Measurements from ENCODE around the gene SMAD3.

SMAD3 gene

DNA sequence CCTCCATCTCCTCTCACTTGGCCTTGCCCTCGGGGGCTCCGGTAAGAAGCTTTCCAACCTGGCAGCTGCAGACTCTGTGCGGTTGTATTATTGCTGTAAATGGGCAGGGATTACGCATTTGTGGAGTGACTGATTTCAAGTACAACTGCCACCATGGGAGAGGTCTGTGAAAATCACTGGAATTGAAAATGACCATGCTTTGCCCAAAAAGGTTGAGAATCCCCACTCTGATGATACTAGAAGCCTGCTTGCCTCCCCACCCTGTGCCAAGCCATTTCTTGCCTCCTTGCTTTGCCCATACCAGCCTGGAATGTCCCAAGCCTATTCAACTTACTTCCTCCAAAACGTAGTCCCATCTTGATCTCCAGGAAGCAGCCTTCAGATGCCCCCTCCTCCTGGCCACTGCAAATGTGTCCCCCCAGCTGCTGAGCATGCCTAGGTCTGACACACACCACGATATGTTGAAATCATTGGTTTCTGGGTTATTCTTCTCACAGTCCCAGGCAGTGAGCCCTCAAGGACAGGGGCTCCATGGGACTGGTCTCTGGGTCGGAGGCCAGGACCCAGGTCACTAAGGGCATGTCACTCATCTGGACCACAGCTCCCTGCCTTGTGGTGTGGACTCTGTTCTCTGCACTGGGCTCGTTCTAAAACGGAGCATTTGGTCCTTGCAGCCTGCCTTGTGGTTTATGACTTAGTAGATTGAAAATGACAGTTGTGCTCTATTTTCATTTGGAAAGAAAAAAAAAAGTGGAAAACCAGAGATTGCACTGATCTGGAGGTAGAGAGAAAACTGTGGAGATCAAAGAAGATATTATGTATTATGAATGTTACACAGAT lies 42.9 kb downstream of the SMAD3 start:
- H3K9ac ChIP-seq (ENCODE audit: low read depth, low read length) = no peak overlapping the region
- H3K4me1 ChIP-seq (ENCODE audit: control insufficient read depth, insufficient read depth, low read length) = peaks cover 12% of the 10 kb centered on the region
- H3K36me3 ChIP-seq (ENCODE audit: control insufficient read depth, insufficient read depth, low read length) = no peaks in the 10 kb centered on the region
- no peak overlapping the region for H3K4me3 ChIP-seq (ENCODE audit: low read depth, low read length)
- no peaks in the 10 kb centered on the region for H3K27me3 ChIP-seq (ENCODE audit: control insufficient read depth, insufficient read depth, low read length)
- peaks cover 8% of the 10 kb centered on the region for H3K9me3 ChIP-seq (ENCODE audit: control insufficient read depth, insufficient read depth, low read length)
- no peak overlapping the region for H3K27ac ChIP-seq (ENCODE audit: low read depth, low read length)

DNA sequence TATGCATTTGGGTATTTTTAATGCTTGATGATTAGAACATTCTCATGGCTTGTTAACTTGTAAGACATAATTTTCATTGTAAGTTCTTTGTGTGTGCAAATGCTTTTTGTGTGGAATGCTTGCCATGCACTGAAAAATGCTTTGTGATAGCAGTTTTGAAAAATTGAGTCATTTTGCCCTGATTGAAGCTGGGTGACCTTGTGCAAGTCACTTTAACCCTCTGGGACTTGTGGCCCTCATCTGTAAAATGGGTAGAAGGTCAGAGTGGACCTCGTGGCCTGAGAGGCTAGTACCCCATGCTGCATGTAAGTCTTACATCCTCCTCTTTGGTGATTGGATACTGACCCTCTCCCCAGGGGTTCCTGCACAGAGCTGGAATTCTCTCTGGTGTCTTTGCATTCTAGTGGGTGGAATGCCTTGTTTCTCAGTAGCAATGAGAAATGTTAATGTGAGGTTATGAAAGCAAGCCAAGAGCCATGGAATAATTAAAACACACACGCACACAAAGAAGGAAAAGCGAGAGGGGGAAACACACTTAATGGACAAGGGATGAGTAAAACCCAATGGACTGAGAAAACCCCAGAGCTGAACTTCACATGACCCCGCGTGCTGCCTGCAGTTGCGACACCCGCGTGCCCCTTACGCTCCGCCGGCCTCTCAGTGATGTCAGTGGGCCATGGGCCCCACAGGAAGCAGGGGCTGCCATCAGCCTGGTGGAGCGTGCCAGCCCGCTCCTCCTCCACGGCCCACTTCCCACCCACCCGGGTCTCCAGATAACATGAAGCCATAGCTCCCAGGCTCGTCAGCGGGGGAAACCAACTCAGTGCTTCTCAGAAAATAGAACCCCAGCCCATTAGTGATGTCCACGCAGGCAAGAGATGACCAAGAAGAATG lies 44.0 kb downstream of the SMAD3 start:
- no peak overlapping the region for H3K27ac ChIP-seq (ENCODE audit: low read depth, low read length)
- peaks cover 8% of the 10 kb centered on the region; the same call in 1 of the 2 replicates for H3K4me1 ChIP-seq (ENCODE audit: control insufficient read depth, insufficient read depth, low read length)
- H3K4me3 ChIP-seq (ENCODE audit: low read depth, low read length) = no peak overlapping the region
- H3K27me3 ChIP-seq (ENCODE audit: control insufficient read depth, insufficient read depth, low read length) = no peaks in the 10 kb centered on the region
- H3K9ac ChIP-seq (ENCODE audit: low read depth, low read length) = no peak overlapping the region
- H3K36me3 ChIP-seq (ENCODE audit: control insufficient read depth, insufficient read depth, low read length) = no peaks in the 10 kb centered on the region
- peaks cover 8% of the 10 kb centered on the region for H3K9me3 ChIP-seq (ENCODE audit: control insufficient read depth, insufficient read depth, low read length)

DNA sequence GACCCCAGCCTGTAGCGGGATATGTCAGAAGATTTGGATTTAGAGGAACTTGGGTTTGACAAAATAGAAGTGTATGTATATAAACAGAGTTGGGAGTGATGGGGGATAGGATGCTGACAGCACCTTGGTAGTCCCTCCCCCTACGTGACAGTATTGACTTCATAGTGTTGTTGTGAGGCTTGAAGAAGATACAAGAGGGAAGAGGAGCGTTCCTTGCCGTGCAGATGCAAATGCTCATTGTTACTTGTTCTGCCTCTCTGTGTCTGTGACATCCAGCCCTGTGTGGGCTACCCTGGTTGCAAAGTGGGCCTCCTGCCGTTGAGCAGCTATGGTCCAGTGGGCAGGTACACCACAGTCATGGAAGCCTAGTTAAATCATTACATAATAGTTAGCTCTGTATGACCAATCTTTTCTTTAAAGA lies 45.0 kb downstream of the SMAD3 start:
- H3K4me1 ChIP-seq (ENCODE audit: control insufficient read depth, insufficient read depth, low read length) = peaks cover 4% of the 10 kb centered on the region; the same call in 1 of the 2 replicates
- no peak overlapping the region for H3K9ac ChIP-seq (ENCODE audit: low read depth, low read length)
- no peaks in the 10 kb centered on the region for H3K27me3 ChIP-seq (ENCODE audit: control insufficient read depth, insufficient read depth, low read length)
- H3K4me3 ChIP-seq (ENCODE audit: low read depth, low read length) = no peak overlapping the region
- no peaks in the 10 kb centered on the region for H3K36me3 ChIP-seq (ENCODE audit: control insufficient read depth, insufficient read depth, low read length)
- peaks cover 8% of the 10 kb centered on the region for H3K9me3 ChIP-seq (ENCODE audit: control insufficient read depth, insufficient read depth, low read length)
- H3K27ac ChIP-seq (ENCODE audit: low read depth, low read length) = no peak overlapping the region

DNA sequence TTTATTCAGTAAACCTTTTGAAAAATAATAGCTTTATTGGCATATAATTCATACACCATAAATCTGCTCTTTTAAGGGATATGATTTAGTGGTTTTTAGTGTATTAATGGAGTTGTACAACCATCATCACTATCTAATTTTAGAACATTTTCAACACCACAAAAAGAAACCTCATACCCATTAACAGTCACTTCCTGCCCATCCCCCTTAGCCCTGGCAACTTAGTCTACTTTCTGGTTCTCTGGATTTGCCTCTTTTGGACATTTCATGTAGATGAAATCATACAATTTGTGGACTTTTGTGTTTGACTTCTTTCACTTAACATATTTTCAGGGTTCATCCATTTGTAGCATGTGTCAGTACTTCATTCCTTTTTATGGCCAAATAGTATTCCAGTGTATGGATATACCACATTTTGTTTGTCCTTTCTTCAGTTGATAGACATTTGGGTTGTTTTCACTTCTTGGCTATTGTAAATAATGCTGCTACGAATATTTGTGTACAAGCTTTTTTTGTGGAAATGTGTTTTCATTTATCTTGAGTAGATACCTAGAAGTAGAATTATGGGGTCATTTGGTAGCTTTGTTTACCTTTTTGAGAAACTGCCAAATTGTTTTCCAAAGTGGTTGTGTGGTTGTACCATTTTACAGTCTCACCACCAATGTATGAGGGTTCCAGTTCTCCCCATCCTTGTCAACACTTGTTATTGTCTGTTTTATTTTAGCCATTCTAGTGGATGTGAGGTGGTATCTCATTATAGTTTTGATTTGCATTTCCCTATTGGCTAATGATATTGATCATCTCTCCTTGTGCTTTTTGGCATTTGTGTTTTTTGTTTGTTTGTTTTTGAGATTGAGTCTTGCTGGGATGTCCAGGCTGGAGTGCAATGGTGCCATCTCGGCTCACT lies 45.8 kb downstream of the SMAD3 start:
- Histone ChIP-seq H3K4me1 (ENCODE audit: control insufficient read depth, insufficient read depth, low read length) (no peaks in the 10 kb centered on the region; the same call in 1 of the 2 replicates), H3K27me3 (ENCODE audit: control insufficient read depth, insufficient read depth, low read length) (no peaks in the 10 kb centered on the region), H3K36me3 (ENCODE audit: control insufficient read depth, insufficient read depth, low read length) (no peaks in the 10 kb centered on the region), H3K27ac (ENCODE audit: low read depth, low read length) (no peak overlapping the region), H3K9ac (ENCODE audit: low read depth, low read length) (no peak overlapping the region), H3K9me3 (ENCODE audit: control insufficient read depth, insufficient read depth, low read length) (peaks cover 8% of the 10 kb centered on the region), H3K4me3 (ENCODE audit: low read depth, low read length) (no peak overlapping the region)

DNA sequence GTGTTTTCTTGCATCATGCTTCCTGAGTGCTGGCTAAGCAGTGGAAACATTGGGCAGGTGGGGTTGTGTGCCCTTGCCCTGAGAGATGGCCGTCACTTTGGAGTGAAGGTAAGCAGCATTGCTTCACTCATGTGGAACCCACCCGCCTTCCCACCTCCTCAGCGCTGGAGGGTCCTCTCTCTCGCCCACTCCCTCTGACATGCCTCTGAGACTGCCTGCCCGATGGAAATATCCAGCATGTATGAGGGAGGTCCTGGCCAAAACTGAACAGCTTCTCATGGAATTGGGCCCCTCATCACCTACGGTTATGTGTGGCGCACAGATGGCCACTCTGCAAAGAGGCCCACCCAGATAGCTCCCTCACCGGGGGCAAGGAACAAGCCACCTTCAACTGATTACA lies 48.6 kb downstream of the SMAD3 start:
- Histone ChIP-seq H3K4me3 (ENCODE audit: low read depth, low read length) (no peak overlapping the region), H3K9me3 (ENCODE audit: control insufficient read depth, insufficient read depth, low read length) (peaks cover 8% of the 10 kb centered on the region), H3K4me1 (ENCODE audit: control insufficient read depth, insufficient read depth, low read length) (no peaks in the 10 kb centered on the region; the same call in 1 of the 2 replicates), H3K27ac (ENCODE audit: low read depth, low read length) (no peak overlapping the region), H3K36me3 (ENCODE audit: control insufficient read depth, insufficient read depth, low read length) (no peaks in the 10 kb centered on the region), H3K27me3 (ENCODE audit: control insufficient read depth, insufficient read depth, low read length) (no peaks in the 10 kb centered on the region), H3K9ac (ENCODE audit: low read depth, low read length) (no peak overlapping the region)

DNA sequence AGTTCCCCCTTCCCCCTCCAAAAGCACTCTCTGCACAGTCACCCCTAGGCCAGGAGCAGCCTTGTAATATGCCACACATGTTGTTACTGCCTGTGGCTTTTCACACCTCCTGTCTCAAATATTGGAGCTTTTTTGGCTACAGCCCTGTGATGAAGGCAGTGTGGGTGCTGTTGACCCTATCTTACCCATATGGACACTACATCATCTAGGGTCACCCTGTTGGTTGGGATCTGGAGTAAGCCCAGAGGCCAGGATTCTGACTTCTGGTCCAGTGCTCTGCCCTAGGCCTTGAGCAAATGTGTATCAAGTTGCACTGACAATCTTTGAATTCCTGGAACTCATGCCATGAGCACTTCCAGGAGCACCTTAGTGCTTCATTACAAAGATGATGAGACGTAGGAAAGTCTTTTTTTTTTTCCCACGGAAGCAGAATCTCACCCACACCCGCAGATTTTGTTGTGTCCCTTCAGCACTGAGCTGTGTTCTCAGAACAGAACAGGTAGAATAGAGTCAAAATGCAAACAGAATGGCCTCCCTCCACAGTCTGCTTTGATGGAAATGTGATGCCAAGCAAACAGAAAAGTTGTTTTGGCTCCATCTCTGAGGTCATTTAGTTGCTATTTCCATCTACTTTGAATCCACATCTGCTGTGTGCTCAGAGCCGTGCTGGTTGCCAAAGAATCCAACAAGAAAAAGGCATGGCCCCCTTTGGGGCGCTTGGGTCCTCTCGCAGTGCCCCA lies 49.6 kb downstream of the SMAD3 start:
- Histone ChIP-seq H3K4me1 (ENCODE audit: control insufficient read depth, insufficient read depth, low read length) (no peaks in the 10 kb centered on the region; the same call in 1 of the 2 replicates), H3K27ac (ENCODE audit: low read depth, low read length) (no peak overlapping the region), H3K9ac (ENCODE audit: low read depth, low read length) (no peak overlapping the region)

DNA sequence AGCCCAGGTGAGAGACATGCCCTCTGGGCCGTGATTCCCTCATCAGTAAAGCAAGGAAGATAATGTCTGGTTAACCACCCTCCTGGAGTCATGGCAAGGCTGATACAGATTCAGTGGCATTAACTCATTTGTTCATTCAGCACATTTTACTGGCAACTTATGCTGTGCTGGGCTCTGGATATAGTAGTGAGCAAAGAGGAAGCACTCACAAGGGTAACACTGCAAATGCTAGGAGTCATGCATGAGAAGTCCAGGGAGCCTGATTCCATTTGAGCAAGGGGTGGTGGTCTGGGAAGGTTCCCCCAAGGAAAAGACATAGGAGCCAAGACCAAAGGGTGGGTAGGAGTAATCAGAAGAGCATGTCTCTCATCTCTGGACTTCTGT lies 50.2 kb downstream of the SMAD3 start:
- Histone ChIP-seq H3K9me3 (ENCODE audit: control insufficient read depth, insufficient read depth, low read length) (peaks cover 8% of the 10 kb centered on the region), H3K27me3 (ENCODE audit: control insufficient read depth, insufficient read depth, low read length) (no peaks in the 10 kb centered on the region), H3K9ac (ENCODE audit: low read depth, low read length) (no peak overlapping the region), H3K27ac (ENCODE audit: low read depth, low read length) (no peak overlapping the region), H3K36me3 (ENCODE audit: control insufficient read depth, insufficient read depth, low read length) (no peaks in the 10 kb centered on the region), H3K4me3 (ENCODE audit: low read depth, low read length) (no peak overlapping the region), H3K4me1 (ENCODE audit: control insufficient read depth, insufficient read depth, low read length) (peaks cover under 1% of the 10 kb centered on the region; the same call in 1 of the 2 replicates)

More for the DNA sequence above, 49.6 kb downstream of the SMAD3 start:
- H3K4me3 ChIP-seq (ENCODE audit: low read depth, low read length) = no peak overlapping the region
- no peaks in the 10 kb centered on the region for H3K36me3 ChIP-seq (ENCODE audit: control insufficient read depth, insufficient read depth, low read length)
- peaks cover 8% of the 10 kb centered on the region for H3K9me3 ChIP-seq (ENCODE audit: control insufficient read depth, insufficient read depth, low read length)
- no peaks in the 10 kb centered on the region for H3K27me3 ChIP-seq (ENCODE audit: control insufficient read depth, insufficient read depth, low read length)

DNA sequence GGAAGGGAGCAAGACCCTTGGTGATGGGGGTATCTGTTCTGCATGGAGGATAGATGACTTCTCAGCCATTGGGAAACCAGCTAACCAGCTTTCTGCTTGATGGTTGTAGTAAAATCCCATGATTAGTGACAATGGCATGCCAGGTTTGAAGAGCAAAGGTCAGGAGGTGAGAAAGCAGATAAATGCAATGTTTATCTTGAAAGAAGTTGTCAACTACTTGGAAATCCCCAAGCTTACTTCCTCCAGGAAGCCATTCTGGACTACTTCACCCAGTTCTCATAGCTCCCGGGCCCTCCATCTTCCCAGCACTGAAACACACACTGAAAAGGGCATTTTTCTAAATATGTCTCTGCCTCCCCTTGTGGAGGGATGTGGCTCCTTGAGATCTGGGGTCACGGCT lies 51.3 kb downstream of the SMAD3 start:
- H3K4me1 ChIP-seq (ENCODE audit: control insufficient read depth, insufficient read depth, low read length) = peaks cover 7% of the 10 kb centered on the region; the same call in 1 of the 2 replicates
- H3K4me3 ChIP-seq (ENCODE audit: low read depth, low read length) = no peak overlapping the region
- no peak overlapping the region for H3K9ac ChIP-seq (ENCODE audit: low read depth, low read length)
- H3K9me3 ChIP-seq (ENCODE audit: control insufficient read depth, insufficient read depth, low read length) = no peaks in the 10 kb centered on the region
- no peaks in the 10 kb centered on the region for H3K27me3 ChIP-seq (ENCODE audit: control insufficient read depth, insufficient read depth, low read length)
- H3K27ac ChIP-seq (ENCODE audit: low read depth, low read length) = peak overlapping the region; percentile 53
- no peaks in the 10 kb centered on the region for H3K36me3 ChIP-seq (ENCODE audit: control insufficient read depth, insufficient read depth, low read length)

DNA sequence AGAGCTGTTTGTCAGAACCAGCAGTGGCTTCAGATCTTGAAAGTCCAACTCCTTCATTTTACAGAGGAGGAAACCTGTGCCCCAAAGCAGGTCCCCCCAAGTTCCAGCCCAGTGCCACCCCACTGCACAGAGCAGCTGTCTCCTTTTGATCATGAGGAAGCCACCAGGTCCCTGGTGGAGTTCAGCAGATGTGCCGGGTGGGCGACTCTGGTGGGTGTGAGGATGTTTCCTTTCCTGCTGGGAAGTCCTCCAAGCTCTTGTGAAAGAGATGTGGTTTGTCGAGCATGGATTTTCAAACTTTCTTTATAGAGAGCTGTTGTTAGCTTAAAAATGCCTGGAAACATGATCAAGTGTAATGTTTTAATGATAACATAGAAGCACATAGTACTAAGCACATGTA lies 52.0 kb downstream of the SMAD3 start:
- H3K27me3 ChIP-seq (ENCODE audit: control insufficient read depth, insufficient read depth, low read length) = no peaks in the 10 kb centered on the region
- peak overlapping the region; percentile 53 for H3K27ac ChIP-seq (ENCODE audit: low read depth, low read length)
- peaks cover 7% of the 10 kb centered on the region; the same call in 1 of the 2 replicates for H3K4me1 ChIP-seq (ENCODE audit: control insufficient read depth, insufficient read depth, low read length)
- no peak overlapping the region for H3K4me3 ChIP-seq (ENCODE audit: low read depth, low read length)
- H3K36me3 ChIP-seq (ENCODE audit: control insufficient read depth, insufficient read depth, low read length) = no peaks in the 10 kb centered on the region
- no peak overlapping the region for H3K9ac ChIP-seq (ENCODE audit: low read depth, low read length)
- no peaks in the 10 kb centered on the region for H3K9me3 ChIP-seq (ENCODE audit: control insufficient read depth, insufficient read depth, low read length)

DNA sequence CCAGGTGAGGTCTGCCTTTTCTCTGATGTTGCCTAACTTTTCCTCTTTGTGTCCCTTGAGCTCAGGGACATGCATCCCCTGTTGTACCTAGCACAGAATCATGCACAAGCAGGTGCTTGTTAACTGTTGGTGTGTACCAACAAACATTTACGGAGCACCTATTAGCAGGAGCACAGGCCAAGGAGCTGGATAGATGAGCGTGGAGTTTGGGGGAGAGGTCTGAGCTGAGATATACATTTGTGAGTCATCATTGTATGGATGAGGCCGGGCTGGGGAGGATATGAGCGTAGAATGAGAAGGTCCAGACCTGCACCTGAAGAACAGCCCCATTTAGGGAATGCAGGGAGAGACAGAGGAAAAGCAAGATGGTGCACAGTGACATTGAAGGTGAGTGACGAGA lies 53.4 kb downstream of the SMAD3 start:
- H3K36me3 ChIP-seq (ENCODE audit: control insufficient read depth, insufficient read depth, low read length) = no peaks in the 10 kb centered on the region
- H3K9ac ChIP-seq (ENCODE audit: low read depth, low read length) = no peak overlapping the region
- H3K4me3 ChIP-seq (ENCODE audit: low read depth, low read length) = no peak overlapping the region
- H3K27ac ChIP-seq (ENCODE audit: low read depth, low read length) = no peak overlapping the region
- H3K4me1 ChIP-seq (ENCODE audit: control insufficient read depth, insufficient read depth, low read length) = peaks cover 7% of the 10 kb centered on the region; the same call in 1 of the 2 replicates
- H3K27me3 ChIP-seq (ENCODE audit: control insufficient read depth, insufficient read depth, low read length) = no peaks in the 10 kb centered on the region
- H3K9me3 ChIP-seq (ENCODE audit: control insufficient read depth, insufficient read depth, low read length) = no peaks in the 10 kb centered on the region

Data from HUES48 (cell line).